Right kidney (tissue), 1 donor: ENCODE data around the gene PLEKHA7.
"Not testable (repeated sequence)": the region's sequence is repeated elsewhere in the genome, so short reads cannot be mapped to it uniquely, and the experiment has no call there.

Experiments
- DNase-seq: peaks from one replicate; pipeline ENCODE4 v3.0.0-alpha.2; 2016

PLEKHA7 gene

GRCh38 chr11:16942342-16942741, 71.9 kb downstream of the PLEKHA7 start:
- no peak for DNase-seq

- DNase-seq = no peak
Observed at GRCh38 chr11:16941935-16942334, 72.3 kb downstream of the PLEKHA7 start.

GRCh38 chr11:16938061-16938460, 76.2 kb downstream of the PLEKHA7 start:
- no peak for DNase-seq

- no peak for DNase-seq
Observed at GRCh38 chr11:16936643-16937042, 77.6 kb downstream of the PLEKHA7 start.

- DNase-seq = no peak
Observed at GRCh38 chr11:16935518-16936302, 78.5 kb downstream of the PLEKHA7 start.

- DNase-seq = no peak
Observed at GRCh38 chr11:16933756-16934603, 80.2 kb downstream of the PLEKHA7 start.

GRCh38 chr11:16933291-16933690, 80.9 kb downstream of the PLEKHA7 start:
- no peak for DNase-seq

GRCh38 chr11:16928044-16928443, 86.2 kb downstream of the PLEKHA7 start:
- DNase-seq = no peak

GRCh38 chr11:16926883-16927626, 87.2 kb downstream of the PLEKHA7 start:
- DNase-seq = no peak

- peak; percentile 90 for DNase-seq
Observed at GRCh38 chr11:16925561-16926065, 88.6 kb downstream of the PLEKHA7 start.

GRCh38 chr11:16924826-16925560, 89.2 kb downstream of the PLEKHA7 start:
- peak; percentile 81 for DNase-seq

- DNase-seq = no peak
Observed at GRCh38 chr11:16924462-16924825, 89.8 kb downstream of the PLEKHA7 start.

GRCh38 chr11:16923987-16924386, 90.2 kb downstream of the PLEKHA7 start:
- no peak for DNase-seq

- DNase-seq = no peak
Observed at GRCh38 chr11:16921668-16922067, 92.5 kb downstream of the PLEKHA7 start.

GRCh38 chr11:16921019-16921418, 93.2 kb downstream of the PLEKHA7 start:
- DNase-seq = no peak

GRCh38 chr11:16920559-16920958, 93.7 kb downstream of the PLEKHA7 start:
- no peak for DNase-seq

GRCh38 chr11:16918543-16919182, 95.6 kb downstream of the PLEKHA7 start:
- not testable (repeated sequence) for DNase-seq

GRCh38 chr11:16917941-16918340, 96.3 kb downstream of the PLEKHA7 start:
- DNase-seq = no peak

GRCh38 chr11:16912692-16913111, 101.5 kb downstream of the PLEKHA7 start:
- no peak for DNase-seq

- no peak for DNase-seq
Observed at GRCh38 chr11:16911658-16912057, 102.6 kb downstream of the PLEKHA7 start.

- no peak for DNase-seq
Observed at GRCh38 chr11:16911186-16911585, 103.0 kb downstream of the PLEKHA7 start.
